ENCODE measurements around the gene CRB2.
"Not testable (repeated sequence)": the region's sequence is repeated elsewhere in the genome, so short reads cannot be mapped to it uniquely, and the experiment has no call there.

The CRB2 gene

DNA sequence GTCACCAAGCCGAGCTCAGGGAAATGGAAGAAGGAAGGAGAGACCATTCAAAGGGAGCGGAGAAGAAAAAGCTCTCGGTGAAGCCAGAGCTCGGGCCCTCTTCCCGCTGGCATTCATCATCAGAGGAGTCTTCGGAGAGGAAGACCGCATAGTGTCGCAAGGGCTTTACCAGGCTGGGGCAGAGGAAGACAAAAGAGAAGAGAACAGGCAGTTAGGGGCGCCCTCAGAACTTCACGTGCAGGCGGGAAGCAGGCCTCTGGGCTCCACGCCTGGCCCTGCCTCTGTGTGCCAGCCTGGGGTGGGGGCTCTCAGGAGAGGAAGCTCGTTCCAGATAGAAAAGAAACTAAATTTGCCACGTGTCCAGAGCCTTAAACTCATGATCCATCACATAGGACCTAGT, 31.7 kb downstream of the CRB2 start:
- DNase-seq: no peak

DNA sequence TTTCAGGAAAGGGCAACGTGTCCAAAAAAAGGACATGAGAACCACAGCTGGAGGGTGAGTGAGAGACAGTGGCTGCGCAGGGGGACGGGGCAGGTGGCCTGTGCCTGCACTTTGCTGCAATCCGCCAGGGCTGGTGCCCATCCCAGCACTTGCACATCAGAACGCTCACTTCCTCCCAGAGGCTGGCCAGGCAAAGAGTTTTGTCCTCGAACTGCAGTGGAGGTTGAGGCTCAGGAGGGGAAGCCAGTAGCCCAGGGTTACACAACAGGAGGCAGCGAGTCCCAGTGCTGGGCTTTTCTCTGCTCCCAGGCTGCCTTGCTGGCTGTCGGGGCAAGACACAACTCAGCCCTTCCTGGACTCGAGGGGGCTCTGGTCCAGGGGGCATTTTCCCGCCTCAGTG, 33.1 kb downstream of the CRB2 start:
- no peak for DNase-seq

DNA sequence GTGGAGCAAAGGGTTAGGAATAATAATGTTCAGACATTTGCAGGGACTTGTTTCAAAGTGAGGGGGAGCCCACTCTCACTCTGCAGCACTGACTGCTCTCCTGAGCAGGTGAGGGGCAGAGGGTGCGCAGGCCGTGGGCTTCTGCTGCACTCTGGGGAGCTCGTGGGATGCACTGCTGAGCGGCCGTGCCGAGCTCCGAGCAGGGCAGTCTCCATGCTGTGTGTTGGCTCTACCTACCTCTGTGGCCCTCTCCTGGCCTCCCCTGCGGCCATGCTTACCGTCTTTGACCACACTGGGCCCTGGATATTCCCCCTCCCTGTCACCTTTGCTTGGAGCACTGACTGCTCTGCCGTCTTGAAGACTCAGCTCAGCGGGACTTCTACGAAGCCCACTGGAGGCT, 33.7 kb downstream of the CRB2 start:
- no peak for DNase-seq

DNA sequence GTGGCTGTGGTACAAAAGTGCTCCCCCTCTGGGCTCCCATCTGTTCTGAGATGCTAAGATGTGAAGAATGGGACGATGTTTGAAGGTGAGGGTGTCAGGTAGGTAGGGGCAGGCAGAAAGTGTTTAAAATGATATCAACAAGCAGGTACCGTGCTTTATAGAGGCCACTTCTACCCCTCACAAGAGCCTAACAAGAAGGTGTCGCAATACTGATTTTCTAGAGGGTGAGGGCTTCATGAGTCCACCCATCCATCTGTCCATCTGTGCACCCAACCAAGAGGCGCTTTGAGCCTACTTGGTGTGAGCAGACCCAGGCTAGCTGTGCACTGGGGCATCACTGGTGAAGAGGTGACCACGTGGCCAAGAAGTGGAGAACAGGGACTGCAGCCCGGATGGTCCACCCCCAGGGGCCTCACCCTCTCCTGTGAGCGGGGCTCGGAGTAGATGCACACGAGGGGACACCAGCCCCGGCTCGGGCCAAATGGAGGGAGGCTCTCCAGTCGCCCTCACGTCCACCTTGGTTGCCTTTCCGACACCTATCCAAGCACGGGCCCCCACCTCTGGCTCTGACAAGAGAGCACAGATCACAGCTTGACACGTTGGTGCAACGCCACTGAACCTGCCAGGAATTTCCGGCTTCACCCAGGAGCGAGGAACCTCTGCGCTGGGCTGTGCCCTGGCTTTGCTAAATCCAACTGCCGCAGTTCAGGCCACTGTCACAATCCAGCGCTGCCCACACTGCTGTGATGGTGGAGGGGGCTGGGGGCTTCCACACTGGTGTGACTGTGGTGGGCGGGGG, 34.5 kb downstream of the CRB2 start:
- no peak for DNase-seq

DNA sequence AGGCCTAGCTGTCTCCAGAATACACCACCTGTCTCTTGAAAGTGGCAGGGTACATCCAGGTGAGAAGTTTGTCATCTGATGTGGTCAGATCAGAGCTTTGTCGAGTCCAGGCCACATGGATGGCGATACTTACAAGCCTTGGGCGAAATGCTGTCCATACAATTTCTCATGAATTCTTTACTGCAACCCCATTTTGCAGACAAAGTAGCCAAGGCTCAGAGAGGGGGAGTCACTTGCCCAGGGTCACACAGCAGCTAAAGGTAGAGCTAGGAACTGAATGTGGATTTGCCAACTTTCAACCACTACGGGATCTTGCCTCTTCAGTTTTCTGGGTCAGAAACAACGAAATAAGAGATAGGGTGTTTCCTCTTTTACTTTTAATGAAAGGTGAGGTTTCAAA, 35.2 kb downstream of the CRB2 start:
- no peak for DNase-seq

DNA sequence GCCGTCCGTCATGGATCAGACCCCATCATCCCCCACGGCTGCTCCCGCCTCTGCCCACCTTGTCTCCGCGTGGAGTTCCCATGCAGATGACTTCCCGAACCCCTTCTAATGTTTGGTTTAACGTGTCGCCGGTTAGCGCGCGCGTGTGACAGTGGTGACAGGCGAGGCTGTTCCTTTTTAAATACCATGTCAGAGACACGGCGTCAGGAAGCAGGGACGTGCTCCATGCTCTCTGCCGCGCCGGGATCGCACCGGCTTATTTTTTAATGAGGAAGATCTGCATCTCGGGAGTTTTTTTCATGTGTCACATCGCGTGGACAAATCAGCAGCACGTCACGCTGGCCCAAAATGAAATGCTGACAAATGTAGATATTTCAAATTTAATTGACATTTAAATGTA, 35.9 kb downstream of the CRB2 start:
- no peak for DNase-seq

DNA sequence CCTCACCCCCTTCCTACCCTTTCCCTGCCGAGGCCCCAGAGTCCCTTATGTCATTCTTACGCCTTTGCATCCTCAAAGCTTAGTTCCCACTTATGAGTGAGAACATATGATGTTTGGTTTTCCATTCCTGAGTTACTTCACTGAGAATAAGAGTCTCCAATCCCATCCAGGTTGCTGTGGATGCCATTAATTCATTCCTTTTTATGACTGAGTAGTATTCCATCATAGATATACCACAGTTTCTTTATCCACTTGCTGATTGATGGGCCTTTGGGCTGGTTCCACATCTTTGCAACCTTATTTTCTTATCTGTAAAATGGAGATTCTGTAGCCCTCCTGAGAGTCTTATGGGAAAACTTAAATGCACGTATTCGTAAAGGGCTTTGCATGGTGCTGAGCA, 36.8 kb downstream of the CRB2 start:
- DNase-seq: no peak

DNA sequence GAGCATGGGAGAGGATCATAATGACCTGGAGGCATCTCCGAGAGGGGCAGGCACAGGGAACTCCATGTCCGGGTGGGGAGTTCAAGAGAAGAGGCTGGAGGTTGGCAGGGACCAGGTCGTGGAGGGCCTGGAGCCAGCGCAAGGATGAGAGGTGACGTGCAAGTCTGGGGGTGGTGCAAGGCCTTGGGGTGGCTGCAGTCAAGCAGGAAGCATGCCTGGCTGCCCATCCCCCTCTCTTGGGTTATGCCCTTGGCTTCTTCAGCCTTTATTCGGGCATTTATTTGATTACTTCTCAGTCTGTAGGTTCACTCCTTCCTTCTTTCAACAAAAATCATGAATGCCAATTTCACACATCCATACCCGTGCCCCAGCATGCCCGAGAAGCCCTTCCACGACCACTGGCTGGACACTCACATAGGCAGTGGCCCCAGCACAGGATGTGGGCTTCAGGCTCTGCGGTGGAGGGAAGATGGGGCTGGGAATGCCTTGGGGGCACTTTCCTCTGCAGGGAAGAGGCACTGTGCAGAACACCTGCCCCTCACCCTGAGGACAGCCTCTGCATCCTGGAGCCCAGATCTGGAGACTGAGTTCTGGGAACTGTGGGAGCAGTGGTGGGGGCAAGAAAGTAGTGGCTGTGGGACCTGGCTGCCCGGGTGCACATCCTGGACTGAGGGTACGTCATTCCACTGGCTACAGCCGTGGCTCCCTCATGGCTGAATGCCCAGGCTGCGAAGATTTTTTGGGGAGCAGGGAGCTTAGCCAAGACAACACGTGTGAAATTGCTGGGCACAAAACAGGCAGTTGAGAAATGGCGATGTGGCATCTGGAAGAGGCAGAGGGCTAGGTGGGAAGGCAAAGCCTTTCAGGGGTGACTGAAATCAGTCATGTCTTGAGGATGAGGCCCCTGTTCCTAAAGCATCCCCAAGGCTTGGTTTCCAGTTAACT, 38.6 kb downstream of the CRB2 start:
- no peak for DNase-seq

DNA sequence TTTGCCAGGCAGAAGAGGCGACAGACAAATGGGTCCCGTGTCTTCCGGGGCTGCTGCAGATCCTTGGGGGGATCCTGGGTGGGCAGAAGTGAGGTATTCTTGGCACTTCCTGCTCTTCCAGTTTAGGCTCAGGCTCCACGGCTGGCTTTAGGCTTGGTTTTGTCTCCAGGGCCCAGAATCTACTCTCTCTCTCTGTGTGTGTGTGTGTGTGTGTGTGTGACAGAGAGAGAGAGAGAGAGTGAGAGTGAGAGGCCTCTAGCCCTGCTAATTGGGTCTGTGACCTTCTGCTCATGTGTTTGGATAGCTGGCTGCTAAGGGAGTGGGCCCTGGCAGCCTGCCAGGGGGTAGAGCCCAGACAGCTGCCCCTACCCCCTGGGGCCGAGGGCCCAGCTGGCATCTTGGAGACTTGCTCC, 39.3 kb downstream of the CRB2 start:
- no peak for DNase-seq

DNA sequence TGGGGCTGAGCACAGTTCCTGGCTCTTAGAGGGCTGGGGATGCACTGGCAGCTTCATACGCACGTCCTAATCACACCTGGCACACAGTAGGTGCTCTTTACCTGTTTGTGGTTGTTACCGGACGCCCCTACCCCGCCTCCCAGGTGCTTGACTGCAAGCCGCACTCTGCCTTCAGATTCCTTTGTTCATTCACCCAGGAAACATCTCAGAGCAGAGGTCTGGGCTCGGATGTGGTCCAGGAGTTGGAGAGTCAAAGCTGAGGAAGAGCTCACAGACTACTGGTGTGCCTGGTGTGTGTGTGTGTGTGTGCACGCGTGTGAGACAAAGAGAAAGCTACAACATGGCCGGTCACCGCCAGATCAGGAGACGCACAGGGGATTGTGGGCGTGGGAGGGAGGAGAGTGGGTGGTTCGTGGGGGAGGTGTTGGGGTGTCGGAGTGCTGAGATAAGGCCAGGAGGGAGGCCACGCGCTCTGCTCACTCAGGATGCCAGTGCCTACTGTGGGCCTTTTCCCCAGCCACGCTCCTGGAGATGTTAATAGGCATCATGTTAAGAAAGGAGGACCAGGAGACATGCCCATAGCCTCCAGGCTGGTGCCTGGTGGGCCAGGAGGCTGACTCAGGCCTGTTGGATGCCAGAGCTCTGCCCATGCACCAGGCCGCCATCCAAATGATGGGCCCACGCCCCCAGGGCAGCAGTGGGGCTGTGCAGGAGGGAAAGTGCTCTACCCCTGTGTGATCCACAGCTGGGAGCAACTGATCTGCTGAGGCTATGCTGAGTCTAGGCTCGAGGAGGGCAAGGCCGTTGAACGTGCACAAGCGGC, 39.9 kb downstream of the CRB2 start:
- no peak for DNase-seq

DNA sequence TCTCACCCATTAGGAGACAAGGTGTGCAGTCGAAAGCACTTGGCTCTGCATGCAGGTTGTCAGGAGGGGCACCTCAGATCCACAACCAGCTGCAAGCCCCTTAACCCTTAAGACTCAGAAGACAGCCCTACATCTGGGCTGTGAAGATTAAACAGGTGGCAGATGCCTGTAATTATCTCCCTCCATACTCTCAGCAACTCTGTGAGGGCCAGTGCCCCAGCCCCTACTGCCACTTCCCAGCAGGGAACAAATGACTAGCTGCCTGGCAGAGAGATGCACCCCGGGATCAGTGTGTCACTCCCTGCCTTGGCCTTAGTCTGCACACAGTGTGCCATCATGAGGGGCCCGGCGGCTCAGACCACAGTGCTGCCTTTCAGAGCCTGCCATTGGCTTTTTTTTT, 42.0 kb downstream of the CRB2 start:
- DNase-seq: no peak

DNA sequence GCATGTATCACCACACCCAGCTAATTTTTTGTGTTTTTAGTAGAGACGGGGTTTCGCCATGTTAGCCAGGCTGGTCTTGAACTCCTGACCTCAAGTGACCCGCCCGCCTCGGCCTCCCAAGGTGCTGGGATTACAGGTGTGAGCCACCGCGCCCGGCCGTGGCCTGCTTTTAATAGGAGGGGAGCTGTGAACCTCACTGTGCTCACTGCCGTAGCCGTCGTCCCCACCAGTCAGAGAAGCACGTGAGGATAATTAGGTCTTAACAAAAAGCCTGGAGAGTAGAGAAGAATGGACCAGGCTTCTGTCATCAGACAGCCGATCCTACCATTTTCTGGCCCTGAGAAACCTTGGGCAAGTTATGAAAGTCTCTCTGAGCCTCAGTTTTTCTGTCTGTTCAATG, 42.9 kb downstream of the CRB2 start:
- not testable (repeated sequence) for DNase-seq

DNA sequence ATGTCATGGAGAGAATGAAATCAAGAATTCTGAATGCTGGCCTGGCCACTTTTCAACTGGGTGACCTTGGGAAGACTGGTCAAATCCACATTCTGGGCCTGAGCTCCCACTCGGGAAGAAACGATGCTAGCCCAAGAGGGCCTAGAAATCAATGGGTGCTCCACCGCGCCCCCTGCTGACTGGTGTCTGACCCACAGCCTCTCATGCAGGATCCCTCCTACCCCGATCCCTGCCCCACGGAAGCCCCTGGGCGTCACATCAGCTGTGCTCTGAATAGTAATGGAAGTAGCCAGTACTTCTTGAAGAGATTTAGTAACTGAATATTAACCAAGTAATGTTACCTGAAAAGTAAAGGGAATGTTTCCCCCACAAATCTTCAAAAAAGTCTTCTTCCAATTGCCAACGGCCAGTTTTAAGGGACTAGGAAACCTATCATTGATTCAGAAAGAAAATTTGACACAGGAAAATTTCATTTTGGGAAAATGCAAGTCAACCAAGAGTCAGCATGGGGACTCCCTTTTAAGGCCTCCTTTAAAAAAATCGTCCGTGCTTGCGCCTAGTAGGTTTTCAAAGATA, 43.9 kb downstream of the CRB2 start:
- no peak for DNase-seq

DNA sequence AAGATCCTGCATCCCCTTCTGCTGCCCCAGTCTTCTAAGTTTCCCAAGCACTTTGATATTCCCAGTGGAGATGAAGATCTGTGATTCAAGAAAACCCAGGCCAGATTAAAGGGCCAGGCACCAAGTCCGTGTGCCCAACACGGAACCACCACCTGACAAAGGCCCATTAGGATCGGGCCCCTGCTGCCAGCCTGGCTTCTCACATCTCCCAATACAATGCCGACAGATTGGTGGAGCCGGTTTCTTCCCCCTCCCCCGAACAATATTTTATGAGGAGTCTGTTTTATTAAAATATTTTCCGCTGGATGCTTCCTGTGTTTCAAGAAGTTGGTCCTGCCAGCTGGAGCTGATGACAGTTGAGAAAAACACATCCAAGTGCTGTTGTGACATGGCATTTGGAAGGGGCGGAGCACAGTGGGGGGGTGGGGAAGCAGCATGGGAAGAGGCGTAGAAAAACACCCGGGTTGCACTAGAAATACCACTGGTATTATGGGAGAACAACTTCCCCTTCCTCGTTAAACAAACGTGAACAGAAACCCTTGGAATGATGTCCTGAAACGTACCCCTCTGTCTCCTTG, 45.0 kb downstream of the CRB2 start:
- no peak for DNase-seq

DNA sequence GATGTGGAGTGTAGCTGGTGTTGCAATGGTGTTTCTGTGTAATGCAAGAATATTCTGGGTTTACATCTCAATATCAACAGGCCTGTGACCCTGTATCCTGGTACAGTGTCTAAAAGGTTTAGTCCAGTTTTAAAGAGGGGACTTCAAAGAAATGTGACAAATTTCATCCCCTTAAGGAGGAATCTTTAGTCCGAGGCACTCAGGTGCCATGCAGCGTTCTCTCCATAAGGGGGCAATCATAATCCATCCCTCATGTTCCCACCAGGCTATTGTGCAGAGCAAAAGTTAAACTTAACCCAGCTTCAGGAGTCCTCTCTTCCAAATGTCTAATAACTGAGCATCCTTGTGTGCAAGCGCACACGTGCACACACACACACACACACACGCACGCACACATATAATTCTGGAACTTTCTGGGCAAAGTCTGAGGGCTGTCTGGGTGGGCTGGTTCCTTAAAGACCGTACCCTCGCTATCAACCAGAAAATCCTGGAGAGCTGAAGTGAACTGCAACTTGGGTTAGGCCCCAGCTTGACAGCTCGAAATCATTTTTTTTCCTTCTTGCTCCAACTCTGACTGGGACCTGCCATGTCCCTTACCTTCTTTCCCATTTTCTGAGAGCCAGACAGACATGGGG, 46.0 kb downstream of the CRB2 start:
- DNase-seq: no peak

DNA sequence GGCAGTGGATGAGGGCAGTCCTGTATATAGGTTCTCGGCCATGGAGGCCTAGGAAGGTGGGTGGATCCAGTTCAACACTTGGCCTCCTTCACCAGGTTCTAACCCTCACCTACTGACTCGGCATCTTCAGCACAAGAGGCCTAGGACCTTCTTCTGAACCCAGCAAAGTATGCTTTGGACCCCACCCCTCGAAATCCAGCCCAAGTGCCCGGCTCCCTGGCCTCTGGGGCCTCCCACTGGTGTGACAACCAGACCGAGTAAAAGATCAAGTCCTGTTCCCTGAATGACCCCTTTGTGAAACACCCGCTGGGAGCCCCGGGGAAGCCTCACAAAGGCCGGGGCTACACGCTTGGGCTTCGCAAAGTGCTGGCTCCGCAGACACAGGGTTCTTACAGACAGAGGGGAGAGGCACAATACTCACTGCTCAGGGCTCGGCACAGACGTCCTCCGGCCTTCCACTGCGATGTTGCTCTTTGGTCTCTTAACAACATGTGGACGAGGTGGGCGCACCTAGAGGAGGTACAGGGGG, 47.0 kb downstream of the CRB2 start:
- no peak for DNase-seq

DNA sequence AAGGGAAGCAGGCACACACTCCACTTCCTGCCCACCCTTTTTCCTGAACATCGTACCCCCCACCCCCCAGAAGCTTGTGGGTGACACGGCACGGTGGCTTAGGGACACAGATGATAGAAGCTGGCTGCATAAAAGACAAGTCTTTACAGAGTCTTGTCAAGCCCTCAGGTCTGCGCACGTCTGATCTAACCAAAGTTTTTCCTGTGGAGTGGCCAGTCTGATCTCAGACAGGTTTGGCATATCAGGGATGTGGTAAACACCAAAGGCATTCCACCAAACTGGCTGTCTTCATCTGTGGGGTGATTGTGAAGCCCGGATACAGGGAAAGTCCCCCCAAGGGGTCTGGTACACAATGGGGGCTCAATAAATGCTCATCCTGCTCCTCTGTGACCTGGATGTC, 50.0 kb downstream of the CRB2 start:
- DNase-seq: no peak

DNA sequence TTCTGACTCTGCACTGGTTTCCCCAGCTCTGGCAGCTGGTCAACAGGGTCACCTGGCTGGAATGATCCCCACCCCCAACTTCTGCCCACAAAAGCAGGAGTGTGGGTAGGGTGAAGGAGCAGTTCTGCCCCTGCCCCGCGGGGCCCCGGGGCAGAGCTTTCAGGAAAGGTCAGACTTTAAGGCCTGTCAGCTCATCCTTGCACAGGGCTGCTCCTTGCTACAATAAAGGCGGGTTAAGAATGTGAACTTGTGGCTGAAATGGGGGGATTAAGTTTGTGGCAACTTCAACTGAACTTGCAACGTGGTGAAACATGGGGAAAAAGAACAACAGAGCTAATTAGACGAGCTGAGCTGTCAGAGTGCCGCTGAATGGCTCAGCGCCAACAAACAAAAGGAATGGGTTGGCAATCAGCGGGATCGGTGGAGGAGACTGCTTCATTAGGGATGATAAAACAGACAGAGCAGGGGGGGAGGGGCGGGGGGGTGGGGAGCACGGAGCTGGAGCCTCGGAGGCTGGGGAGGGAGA, 50.8 kb downstream of the CRB2 start:
- no peak for DNase-seq

DNA sequence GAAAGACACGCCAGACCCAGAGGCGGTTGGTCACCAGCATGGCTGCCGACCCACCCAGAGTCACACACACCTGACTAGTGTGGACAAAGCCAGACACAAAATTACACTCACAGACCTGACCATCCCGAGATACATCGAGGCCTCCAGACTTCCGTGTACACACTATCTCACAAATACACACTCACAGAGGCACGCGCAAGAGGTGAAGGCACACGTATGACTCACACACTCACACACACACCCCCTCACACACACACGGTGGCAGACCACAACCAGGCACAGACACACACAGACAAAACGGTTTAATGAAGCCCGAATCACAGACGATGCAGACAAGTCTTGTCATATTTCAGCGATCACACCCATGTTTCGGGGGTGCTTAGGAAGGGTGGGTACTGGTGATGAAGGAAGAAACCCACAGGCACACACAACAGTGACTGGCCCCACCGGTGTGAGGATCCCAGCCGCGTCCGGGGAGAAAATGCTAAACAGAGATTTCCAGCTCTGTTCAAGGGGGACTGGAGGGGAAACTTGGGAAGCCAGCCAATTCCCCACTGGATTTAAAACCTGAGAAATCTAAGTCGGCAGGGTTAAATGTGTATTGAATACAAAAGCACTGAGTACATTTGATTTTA, 51.3 kb downstream of the CRB2 start:
- no peak for DNase-seq

DNA sequence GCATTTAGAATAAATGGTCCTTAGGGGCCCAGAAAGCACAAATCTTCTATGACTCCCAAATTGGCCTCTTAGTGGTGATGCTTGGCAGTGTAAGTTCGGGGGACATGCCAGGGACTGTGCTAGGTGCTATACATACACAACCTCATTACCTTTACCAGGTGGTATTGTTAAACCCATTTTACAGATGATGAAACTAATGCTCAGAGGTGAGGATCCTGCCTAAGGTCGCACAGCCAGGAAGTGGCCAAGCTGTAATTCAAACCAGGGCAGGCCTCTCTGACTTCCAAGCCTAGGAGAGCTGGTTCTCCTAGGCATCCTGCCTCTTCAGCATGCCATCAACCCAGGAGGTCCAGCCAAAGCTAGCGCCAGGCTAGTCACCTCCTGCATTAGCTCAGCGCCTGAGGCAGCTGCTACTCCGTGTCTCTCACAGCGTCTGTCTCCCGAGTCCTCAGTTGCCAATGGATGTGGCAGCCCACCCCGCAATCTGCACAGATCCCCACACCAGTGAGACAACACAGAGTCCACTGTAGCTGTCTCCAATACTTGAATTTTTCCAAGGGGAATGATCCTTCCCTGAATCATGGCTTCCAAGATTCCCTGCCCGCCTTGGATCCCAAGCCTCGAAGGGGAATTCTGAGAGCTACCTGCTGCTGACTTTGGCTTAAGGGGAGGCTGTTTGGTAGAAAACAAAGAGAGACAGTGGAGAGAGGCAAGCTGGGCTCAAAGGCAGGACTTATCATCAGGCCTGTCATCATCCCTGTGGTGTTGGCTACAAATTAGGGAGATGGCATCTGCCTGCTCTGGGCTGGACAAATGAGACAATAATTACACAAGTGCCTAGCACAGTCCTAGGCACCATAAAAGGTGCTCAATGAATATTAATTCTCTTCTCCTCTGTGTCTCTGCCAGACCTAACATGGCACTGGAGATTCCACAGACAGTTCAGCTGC, 52.6 kb downstream of the CRB2 start:
- DNase-seq: no peak

All from activated CD4-positive, alpha-beta T cell treated with anti-CD3 and anti-CD28 coated beads, Interleukin-2, amount 50 U/mL, for 1 hour (primary cell).